ENCODE results near the gene PIGL.

DNA sequence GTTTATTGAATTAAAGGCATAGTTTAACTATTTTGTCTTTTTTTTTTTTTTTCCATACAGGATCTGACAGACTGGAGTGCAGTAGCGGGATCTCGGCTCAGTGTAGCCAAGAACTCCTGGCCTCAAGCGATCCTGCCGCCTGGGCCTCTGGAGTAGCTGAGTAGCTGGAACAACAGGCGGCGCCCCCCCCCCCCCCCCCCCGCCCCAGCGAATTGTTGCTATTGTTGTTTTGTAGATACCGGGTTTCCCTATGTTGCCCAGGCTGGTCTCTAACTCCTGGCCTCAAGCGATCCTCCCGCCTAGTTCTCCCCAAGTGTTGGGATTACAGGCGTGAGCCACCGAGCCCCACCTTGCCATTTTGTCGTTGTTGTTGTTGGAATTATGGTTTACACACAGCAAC, 137.6 kb downstream of the PIGL start:
- TF ChIP-seq, protein P1, sequence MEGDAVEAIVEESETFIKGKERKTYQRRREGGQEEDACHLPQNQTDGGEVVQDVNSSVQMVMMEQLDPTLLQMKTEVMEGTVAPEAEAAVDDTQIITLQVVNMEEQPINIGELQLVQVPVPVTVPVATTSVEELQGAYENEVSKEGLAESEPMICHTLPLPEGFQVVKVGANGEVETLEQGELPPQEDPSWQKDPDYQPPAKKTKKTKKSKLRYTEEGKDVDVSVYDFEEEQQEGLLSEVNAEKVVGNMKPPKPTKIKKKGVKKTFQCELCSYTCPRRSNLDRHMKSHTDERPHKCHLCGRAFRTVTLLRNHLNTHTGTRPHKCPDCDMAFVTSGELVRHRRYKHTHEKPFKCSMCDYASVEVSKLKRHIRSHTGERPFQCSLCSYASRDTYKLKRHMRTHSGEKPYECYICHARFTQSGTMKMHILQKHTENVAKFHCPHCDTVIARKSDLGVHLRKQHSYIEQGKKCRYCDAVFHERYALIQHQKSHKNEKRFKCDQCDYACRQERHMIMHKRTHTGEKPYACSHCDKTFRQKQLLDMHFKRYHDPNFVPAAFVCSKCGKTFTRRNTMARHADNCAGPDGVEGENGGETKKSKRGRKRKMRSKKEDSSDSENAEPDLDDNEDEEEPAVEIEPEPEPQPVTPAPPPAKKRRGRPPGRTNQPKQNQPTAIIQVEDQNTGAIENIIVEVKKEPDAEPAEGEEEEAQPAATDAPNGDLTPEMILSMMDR (IDR thresholded peaks at IDR 0.05; ENCODE audit: insufficient read depth, low read length) = no peak
- TF ChIP-seq, protein P2, sequence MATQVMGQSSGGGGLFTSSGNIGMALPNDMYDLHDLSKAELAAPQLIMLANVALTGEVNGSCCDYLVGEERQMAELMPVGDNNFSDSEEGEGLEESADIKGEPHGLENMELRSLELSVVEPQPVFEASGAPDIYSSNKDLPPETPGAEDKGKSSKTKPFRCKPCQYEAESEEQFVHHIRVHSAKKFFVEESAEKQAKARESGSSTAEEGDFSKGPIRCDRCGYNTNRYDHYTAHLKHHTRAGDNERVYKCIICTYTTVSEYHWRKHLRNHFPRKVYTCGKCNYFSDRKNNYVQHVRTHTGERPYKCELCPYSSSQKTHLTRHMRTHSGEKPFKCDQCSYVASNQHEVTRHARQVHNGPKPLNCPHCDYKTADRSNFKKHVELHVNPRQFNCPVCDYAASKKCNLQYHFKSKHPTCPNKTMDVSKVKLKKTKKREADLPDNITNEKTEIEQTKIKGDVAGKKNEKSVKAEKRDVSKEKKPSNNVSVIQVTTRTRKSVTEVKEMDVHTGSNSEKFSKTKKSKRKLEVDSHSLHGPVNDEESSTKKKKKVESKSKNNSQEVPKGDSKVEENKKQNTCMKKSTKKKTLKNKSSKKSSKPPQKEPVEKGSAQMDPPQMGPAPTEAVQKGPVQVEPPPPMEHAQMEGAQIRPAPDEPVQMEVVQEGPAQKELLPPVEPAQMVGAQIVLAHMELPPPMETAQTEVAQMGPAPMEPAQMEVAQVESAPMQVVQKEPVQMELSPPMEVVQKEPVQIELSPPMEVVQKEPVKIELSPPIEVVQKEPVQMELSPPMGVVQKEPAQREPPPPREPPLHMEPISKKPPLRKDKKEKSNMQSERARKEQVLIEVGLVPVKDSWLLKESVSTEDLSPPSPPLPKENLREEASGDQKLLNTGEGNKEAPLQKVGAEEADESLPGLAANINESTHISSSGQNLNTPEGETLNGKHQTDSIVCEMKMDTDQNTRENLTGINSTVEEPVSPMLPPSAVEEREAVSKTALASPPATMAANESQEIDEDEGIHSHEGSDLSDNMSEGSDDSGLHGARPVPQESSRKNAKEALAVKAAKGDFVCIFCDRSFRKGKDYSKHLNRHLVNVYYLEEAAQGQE (IDR thresholded peaks at IDR 0.05; ENCODE audit: insufficient replicate concordance, low read depth) = no peak

Measured in HL-60 (cell line).